ENCODE data around the gene B3GALT6. TPM values are rescaled to one million over a fixed set of nuclear protein-coding genes. Genes with fewer than 3 reads are reported as not detected.

B3GALT6 gene
- total RNA-seq, 1 experiment from 2014 or later: 27.1 TPM

- H3K79me1 ChIP-seq (ENCODE audit: insufficient read depth, low read depth, low read length, poor library complexity, severe bottlenecking): no peaks in the 10 kb centered on the region
- H3K4me1 Mint-ChIP-seq: peaks cover 1 to 7% of the 10 kb centered on the region in 2 experiments; a peak in 2 of 4 replicates
- DNase-seq: peak; percentile 23
Observed at GRCh38 chr1:1183833-1184775, 47.9 kb upstream of the B3GALT6 start.

More at GRCh38 chr1:1183833-1184775, 47.9 kb upstream of the B3GALT6 start:
- Histone ChIP-seq H2BK120ac (ENCODE audit: low read depth, low read length, poor library complexity, severe bottlenecking) (no peak overlapping the region), H3K18ac (ENCODE audit: insufficient read length, low read depth, low read length) (no peak overlapping the region), H4K20me1 (ENCODE audit: control insufficient read depth, insufficient read depth, insufficient read length) (no peaks in the 10 kb centered on the region), H3T11ph (ENCODE audit: low read length) (no peak overlapping the region), H2AFZ (ENCODE audit: low read length) (no peak overlapping the region), H3K56ac (ENCODE audit: insufficient read length, low read depth, low read length) (no peak overlapping the region), H3K23me2 (ENCODE audit: insufficient read length, low read depth, low read length, poor library complexity, severe bottlenecking) (no peaks in the 10 kb centered on the region), H3K4ac (ENCODE audit: low read depth, low read length) (no peak overlapping the region), H2BK5ac (ENCODE audit: insufficient read length, low read length) (no peak overlapping the region), H2AK5ac (ENCODE audit: insufficient read length, low read length) (no peak overlapping the region), H4K91ac (ENCODE audit: insufficient read length, low read depth, low read length) (no peak overlapping the region), H2BK12ac (ENCODE audit: insufficient read length, low read depth, low read length) (no peak overlapping the region), H3K4me1 (ENCODE audit: insufficient read depth, low read length) (no peaks in the 10 kb centered on the region), H3K23ac (ENCODE audit: insufficient read length, low read depth, low read length) (no peak overlapping the region), H3K79me2 (ENCODE audit: insufficient read depth, low read length) (no peaks in the 10 kb centered on the region), H4K5ac (ENCODE audit: insufficient read length, low read depth, low read length) (no peak overlapping the region), H3K27ac (ENCODE audit: insufficient read length, low read depth, low read length) (no peak overlapping the region), H3K27me3 (ENCODE audit: insufficient read depth, low read length) (no peaks in the 10 kb centered on the region), H3K9me3 (ENCODE audit: control insufficient read depth, low read depth, low read length) (no peaks in the 10 kb centered on the region), H4K8ac (replicated peaks; ENCODE audit: insufficient read length, low read depth, low read length) (no peak overlapping the region), H2BK20ac (ENCODE audit: low read depth, low read length, poor library complexity, severe bottlenecking) (no peak overlapping the region), H2BK15ac (ENCODE audit: low read depth, low read length) (no peak overlapping the region), H3K14ac (ENCODE audit: insufficient read depth, low read length) (no peak overlapping the region), H3K9ac (ENCODE audit: extremely low read depth, insufficient read length, low read length) (no peak overlapping the region), H3K4me2 (ENCODE audit: insufficient read depth, insufficient read length, low read length) (no peak overlapping the region)
- H3K27me3 Mint-ChIP-seq (ENCODE audit: low read depth): peaks cover 4% of the 10 kb centered on the region
- H3K36me3 Mint-ChIP-seq (ENCODE audit: insufficient read depth in 1 of 3, low read depth in 3 of 3): peaks cover 0 to 7% (median 0%) of the 10 kb centered on the region in 3 experiments; a peak in 2 of 7 replicates
- TF ChIP-seq, protein P1, sequence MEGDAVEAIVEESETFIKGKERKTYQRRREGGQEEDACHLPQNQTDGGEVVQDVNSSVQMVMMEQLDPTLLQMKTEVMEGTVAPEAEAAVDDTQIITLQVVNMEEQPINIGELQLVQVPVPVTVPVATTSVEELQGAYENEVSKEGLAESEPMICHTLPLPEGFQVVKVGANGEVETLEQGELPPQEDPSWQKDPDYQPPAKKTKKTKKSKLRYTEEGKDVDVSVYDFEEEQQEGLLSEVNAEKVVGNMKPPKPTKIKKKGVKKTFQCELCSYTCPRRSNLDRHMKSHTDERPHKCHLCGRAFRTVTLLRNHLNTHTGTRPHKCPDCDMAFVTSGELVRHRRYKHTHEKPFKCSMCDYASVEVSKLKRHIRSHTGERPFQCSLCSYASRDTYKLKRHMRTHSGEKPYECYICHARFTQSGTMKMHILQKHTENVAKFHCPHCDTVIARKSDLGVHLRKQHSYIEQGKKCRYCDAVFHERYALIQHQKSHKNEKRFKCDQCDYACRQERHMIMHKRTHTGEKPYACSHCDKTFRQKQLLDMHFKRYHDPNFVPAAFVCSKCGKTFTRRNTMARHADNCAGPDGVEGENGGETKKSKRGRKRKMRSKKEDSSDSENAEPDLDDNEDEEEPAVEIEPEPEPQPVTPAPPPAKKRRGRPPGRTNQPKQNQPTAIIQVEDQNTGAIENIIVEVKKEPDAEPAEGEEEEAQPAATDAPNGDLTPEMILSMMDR (conservative IDR thresholded peaks at IDR 0.05): no peak
- no CpG with 5 or more reads among the region's 33 CpGs for WGBS (ENCODE audit: extremely low coverage, insufficient read length, low lambda C conversion rate)
- H3K27ac Mint-ChIP-seq: no peak overlapping the region; a peak in 1 of 7 replicates
- H3K9me3 Mint-ChIP-seq: peaks cover 1 to 3% of the 10 kb centered on the region in 2 experiments; a peak in 3 of 5 replicates
- no peak overlapping the region for H3K4me3 Mint-ChIP-seq

Data from H9 (cell line).